Hematopoietic multipotent progenitor cell treated with erythropoietin and hydrocortisone succinate and interleukin-3 and kit ligand, for 17 days (in vitro differentiated cells): ENCODE results near the gene PRL.

Experiments used
- DNase-seq: peaks from one replicate; pipeline ENCODE4 v3.0.0-alpha.2; 2015; ENCODE audit warnings: low spot score

PRL gene

GRCh38 chr6:22294301-22294700 is 2.5 kb downstream of the PRL start:
- DNase-seq = no peak

GRCh38 chr6:22290045-22290444 is 6.8 kb downstream of the PRL start:
- no peak for DNase-seq

- DNase-seq = no peak
Observed at GRCh38 chr6:22288721-22289120, 8.1 kb downstream of the PRL start.

- no peak for DNase-seq
Observed at GRCh38 chr6:22284666-22285065, 12.2 kb downstream of the PRL start.

GRCh38 chr6:22281341-22282085 is 15.3 kb downstream of the PRL start:
- no peak for DNase-seq

GRCh38 chr6:22279427-22279826 is 17.4 kb downstream of the PRL start:
- DNase-seq = no peak

- DNase-seq = no peak
Observed at GRCh38 chr6:22271081-22271480, 25.8 kb downstream of the PRL start.

- DNase-seq = no peak
Observed at GRCh38 chr6:22263748-22264147, 33.1 kb downstream of the PRL start.

GRCh38 chr6:22254886-22255285 is 42.0 kb downstream of the PRL start:
- DNase-seq = no peak

- DNase-seq = no peak
Observed at GRCh38 chr6:22253955-22254655, 42.7 kb downstream of the PRL start.

- DNase-seq = no peak
Observed at GRCh38 chr6:22251348-22251747, 45.5 kb downstream of the PRL start.

- DNase-seq = no peak
Observed at GRCh38 chr6:22250486-22250885, 46.4 kb downstream of the PRL start.

- no peak for DNase-seq
Observed at GRCh38 chr6:22249711-22250350, 47.0 kb downstream of the PRL start.

GRCh38 chr6:22248513-22249308 is 48.1 kb downstream of the PRL start:
- DNase-seq = no peak

- no peak for DNase-seq
Observed at GRCh38 chr6:22247916-22248482, 48.8 kb downstream of the PRL start.

GRCh38 chr6:22240025-22240424 is 56.8 kb downstream of the PRL start:
- DNase-seq = no peak

GRCh38 chr6:22239261-22239921 is 57.4 kb downstream of the PRL start:
- DNase-seq = no peak

- DNase-seq = no peak
Observed at GRCh38 chr6:22238861-22239260, 58.0 kb downstream of the PRL start.

GRCh38 chr6:22237526-22237925 is 59.3 kb downstream of the PRL start:
- no peak for DNase-seq
